Caco-2 (cell line): ENCODE measurements around the gene IGFBP2. TPM values are rescaled to one million over a fixed set of nuclear protein-coding genes. Genes with fewer than 3 reads are reported as not detected.

ENCODE experiments used
- BruUV-seq: library from RNA; stranded (reverse); fragments of 400-500 nt; replicated peaks from 2 replicates; lab custom pipeline; 2021; lab: Mats Ljungman, UMichigan
- CTCF ChIA-PET: fragments of 300-600 bp; sonication (Branson Sonifier 250); formaldehyde crosslinking; loops from one replicate; lab custom pipeline; 2022; ENCODE audit warnings: antibody characterized with exemption; lab: Charles Lee
- POLR2A ChIA-PET: fragments of 300-600 bp; sonication (Branson Sonifier 250); formaldehyde crosslinking; loops from one replicate; lab custom pipeline; 2022; ENCODE audit warnings: antibody characterized with exemption; lab: Charles Lee
- DNase-seq, 2 experiments: peaks; one replicate each; pipeline versions ENCODE4 v3.0.0 to v3.0.0-alpha.2; 2020 to 2022
- H3K27me3 ChIP-seq: replicated peaks from 2 replicates; pipeline ENCODE4 v1.6.0; 2011; ENCODE audit warnings: low read length; ENCODE audit not compliant: control insufficient read depth, insufficient read depth
- H3K36me3 ChIP-seq: 2 replicates; pipeline ENCODE4 v1.5.1; 2011; ENCODE audit warnings: low read length; ENCODE audit not compliant: control insufficient read depth, insufficient read depth
- H3K4me1 ChIP-seq: fragments of 250-450 bp; sonication (Bioruptor Pico); 2 replicates; pipeline ENCODE4 v1.5.1; 2020; ENCODE audit warnings: mild to moderate bottlenecking
- H3K4me3 ChIP-seq: 2 replicates; pipeline ENCODE4 v1.5.1; 2011; ENCODE audit warnings: low read depth, mild to moderate bottlenecking, control low read depth, low read length
- H3K9me3 ChIP-seq: fragments of 250-450 bp; sonication (Bioruptor Pico); 2 replicates; pipeline ENCODE4 v1.5.1; 2020; ENCODE audit warnings: mild to moderate bottlenecking, moderate library complexity
- H3K27ac Mint-ChIP-seq: one replicate; pipeline ENCODE4 v1.8.0; 2022; ENCODE audit warnings: mixed read lengths; ENCODE audit not compliant: unreplicated experiment
- H3K27me3 Mint-ChIP-seq: one replicate; pipeline ENCODE4 v1.8.0; 2022; ENCODE audit warnings: mixed read lengths; ENCODE audit not compliant: insufficient read depth, unreplicated experiment
- H3K36me3 Mint-ChIP-seq: one replicate; pipeline ENCODE4 v1.8.0; 2022; ENCODE audit warnings: mild to moderate bottlenecking, mixed read lengths; ENCODE audit not compliant: insufficient read depth, unreplicated experiment
- H3K4me1 Mint-ChIP-seq: one replicate; pipeline ENCODE4 v1.8.0; 2022; ENCODE audit warnings: low read depth, mixed read lengths; ENCODE audit not compliant: unreplicated experiment
- H3K4me3 Mint-ChIP-seq: one replicate; pipeline ENCODE4 v1.8.0; 2022; ENCODE audit warnings: mild to moderate bottlenecking, moderate library complexity, mixed read lengths; ENCODE audit not compliant: unreplicated experiment
- H3K9me3 Mint-ChIP-seq: one replicate; pipeline ENCODE4 v1.8.0; 2022; ENCODE audit warnings: mixed read lengths; ENCODE audit not compliant: unreplicated experiment
- intact Hi-C: fragments of 100-400 bp; cut with micrococcal nuclease; formaldehyde crosslinking; loops from one replicate; pipeline ENCODE4 v1.10.0; 2022; ENCODE audit not compliant: unreplicated experiment
- total RNA-seq: library from RNA; stranded (reverse); gene quantifications from 2 replicates; pipeline ENCODE4 v1.2.3, GENCODE V29; 2022
- TF ChIP-seq, protein P1 (sequence below), 2 experiments: fragments of 200-600 bp in 1 of 2; IDR thresholded peaks; 1 replicate in 1 of 2; 2 replicates in 1 of 2; pipeline versions ENCODE4 v1.5.1 to v1.8.0; 2011 to 2022; ENCODE audit warnings: antibody characterized with exemption in 1 of 2, control low read depth in 1 of 2, inconsistent platforms in 1 of 2, low read depth in 1 of 2, low read length in 1 of 2, mild to moderate bottlenecking in 1 of 2, moderate library complexity in 1 of 2; ENCODE audit not compliant: insufficient read depth in 1 of 2, severe bottlenecking in 1 of 2, unreplicated experiment in 1 of 2

Gene IGFBP2
- total RNA-seq, 1 experiment from 2014 or later = 6.6 TPM

- Mint-ChIP-seq H3K27me3 (peaks cover 32% of the 10 kb centered on the region), H3K4me1 (peaks cover 27% of the 10 kb centered on the region), H3K9me3 (no peaks in the 10 kb centered on the region), H3K27ac (no peak overlapping the region), H3K36me3 (no peaks in the 10 kb centered on the region), H3K4me3 (peak overlapping the region; percentile 79)
- Histone ChIP-seq H3K36me3 (no peaks in the 10 kb centered on the region), H3K9me3 (no peaks in the 10 kb centered on the region), H3K4me1 (no peaks in the 10 kb centered on the region), H3K4me3 (no peak overlapping the region), H3K27me3 (no peaks in the 10 kb centered on the region; the same call in 1 of the 2 replicates)
- intact Hi-C loops = loop anchor here (10.0 kb wide), 1 partner anchor 361 kb away; no protein-coding TSS in a partner anchor
- no TSS peak for BruUV-seq
- POLR2A ChIA-PET = no interaction called here
- CTCF ChIA-PET = interaction anchor here (0.5 to 1.3 kb wide), 6 partner anchors 9 to 481 kb away, joined by 3 to 6 read pairs (median 3); no protein-coding TSS in a partner anchor
- DNase-seq = no peak
- TF ChIP-seq, protein P1, sequence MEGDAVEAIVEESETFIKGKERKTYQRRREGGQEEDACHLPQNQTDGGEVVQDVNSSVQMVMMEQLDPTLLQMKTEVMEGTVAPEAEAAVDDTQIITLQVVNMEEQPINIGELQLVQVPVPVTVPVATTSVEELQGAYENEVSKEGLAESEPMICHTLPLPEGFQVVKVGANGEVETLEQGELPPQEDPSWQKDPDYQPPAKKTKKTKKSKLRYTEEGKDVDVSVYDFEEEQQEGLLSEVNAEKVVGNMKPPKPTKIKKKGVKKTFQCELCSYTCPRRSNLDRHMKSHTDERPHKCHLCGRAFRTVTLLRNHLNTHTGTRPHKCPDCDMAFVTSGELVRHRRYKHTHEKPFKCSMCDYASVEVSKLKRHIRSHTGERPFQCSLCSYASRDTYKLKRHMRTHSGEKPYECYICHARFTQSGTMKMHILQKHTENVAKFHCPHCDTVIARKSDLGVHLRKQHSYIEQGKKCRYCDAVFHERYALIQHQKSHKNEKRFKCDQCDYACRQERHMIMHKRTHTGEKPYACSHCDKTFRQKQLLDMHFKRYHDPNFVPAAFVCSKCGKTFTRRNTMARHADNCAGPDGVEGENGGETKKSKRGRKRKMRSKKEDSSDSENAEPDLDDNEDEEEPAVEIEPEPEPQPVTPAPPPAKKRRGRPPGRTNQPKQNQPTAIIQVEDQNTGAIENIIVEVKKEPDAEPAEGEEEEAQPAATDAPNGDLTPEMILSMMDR (IDR thresholded peaks at IDR 0.05; ENCODE audit: insufficient read depth in 1 of 2, low read depth in 1 of 2, low read length in 1 of 2, severe bottlenecking in 1 of 2, unreplicated experiment in 1 of 2) = no peak
Observed at GRCh38 chr2:216693414-216694080, 60.3 kb downstream of the IGFBP2 start.

DNA sequence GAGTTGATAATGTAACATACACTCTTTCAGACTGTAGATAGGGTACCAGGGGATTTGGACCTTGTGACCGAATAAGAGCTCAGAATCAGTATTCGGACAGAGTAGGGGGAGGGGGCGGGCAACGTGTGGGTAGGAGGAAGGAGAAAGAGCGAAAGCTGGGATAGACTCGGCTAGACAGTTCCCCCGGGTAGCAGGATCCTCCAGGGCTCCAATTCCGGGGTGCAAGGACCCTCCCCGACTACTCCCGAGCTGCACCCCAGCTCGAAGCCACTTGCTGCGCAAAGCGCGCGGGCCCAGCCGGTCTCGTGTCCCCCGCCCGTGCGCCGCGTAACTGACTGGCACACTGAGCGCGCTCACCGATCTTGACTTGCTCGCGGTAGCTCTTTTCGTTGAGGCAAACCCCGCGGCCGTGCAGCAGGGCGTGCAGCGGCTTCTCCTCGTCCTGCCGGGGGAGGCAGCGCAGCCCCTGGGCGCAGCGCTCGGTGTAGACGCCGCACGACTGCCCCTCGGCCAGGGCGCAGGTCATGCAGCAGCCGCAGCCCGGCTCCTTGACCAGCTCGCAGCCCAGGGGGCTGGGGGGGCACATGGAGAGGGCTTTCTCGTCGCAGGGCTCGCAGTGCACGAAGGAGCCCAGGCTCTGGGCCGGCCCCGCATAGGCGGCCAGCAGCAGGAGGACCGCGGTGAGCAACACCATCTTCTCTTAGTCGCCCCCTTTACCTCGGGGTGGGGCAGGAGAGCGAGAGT lies 61.0 kb downstream of the IGFBP2 start:
- ChIA-PET CTCF (interaction anchor here (0.5 to 1.3 kb wide), 5 partner anchors 10 to 480 kb away, joined by 3 to 6 read pairs (median 3); no protein-coding TSS in a partner anchor), POLR2A (no interaction called here)
- Mint-ChIP-seq H3K27me3 (peaks cover 28% of the 10 kb centered on the region), H3K36me3 (no peaks in the 10 kb centered on the region), H3K4me3 (peak overlapping the region; percentile 79), H3K9me3 (no peaks in the 10 kb centered on the region), H3K27ac (no peak overlapping the region), H3K4me1 (peaks cover 27% of the 10 kb centered on the region)
- peaks cover 6% of the 10 kb centered on the region; the same call in 1 of the 2 replicates for H3K4me1 ChIP-seq
- no peaks in the 10 kb centered on the region; the same call in 1 of the 2 replicates for H3K27me3 ChIP-seq
- H3K4me3 ChIP-seq = peak overlapping the region; percentile 19
- DNase-seq = peak in 1 of 2 experiments; percentile 28
- TF ChIP-seq, protein P1 (IDR thresholded peaks at IDR 0.05; ENCODE audit: insufficient read depth in 1 of 2, low read depth in 1 of 2, low read length in 1 of 2, severe bottlenecking in 1 of 2, unreplicated experiment in 1 of 2) = no peak
- no peaks in the 10 kb centered on the region for H3K9me3 ChIP-seq
- intact Hi-C loops = loop anchor here (10.0 kb wide), 1 partner anchor 361 kb away; no protein-coding TSS in a partner anchor
- no TSS peak for BruUV-seq
- H3K36me3 ChIP-seq = no peaks in the 10 kb centered on the region

DNA sequence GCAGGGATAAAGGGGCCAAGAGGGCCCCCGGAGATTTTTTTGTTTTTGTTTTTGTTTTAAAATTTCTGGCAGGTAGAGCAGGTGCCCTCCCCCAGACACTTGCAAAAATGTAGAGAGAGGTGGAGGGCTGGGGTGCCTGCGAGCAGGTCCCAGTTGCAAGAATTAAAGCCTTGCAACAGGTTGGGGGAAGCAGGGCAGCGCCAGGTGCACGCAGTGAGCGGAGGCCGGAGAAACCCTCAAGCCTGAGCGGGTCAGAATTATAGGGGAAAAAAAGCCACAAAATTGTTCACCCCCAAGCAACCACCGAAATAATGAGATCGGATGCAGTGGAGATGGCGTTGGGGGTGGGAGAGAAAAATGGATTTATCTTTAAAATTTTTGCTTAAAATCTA lies 61.6 kb downstream of the IGFBP2 start:
- H3K4me1 ChIP-seq = peaks cover 6% of the 10 kb centered on the region; the same call in 1 of the 2 replicates
- no peaks in the 10 kb centered on the region for H3K9me3 ChIP-seq
- POLR2A ChIA-PET = no interaction called here
- intact Hi-C loops = loop anchor here (5.0 to 10.0 kb wide), 3 partner anchors 287 to 802 kb away; no protein-coding TSS in a partner anchor
- Mint-ChIP-seq H3K9me3 (no peaks in the 10 kb centered on the region), H3K27ac (no peak overlapping the region), H3K4me3 (no peak overlapping the region), H3K27me3 (peaks cover 28% of the 10 kb centered on the region), H3K36me3 (no peaks in the 10 kb centered on the region), H3K4me1 (peaks cover 27% of the 10 kb centered on the region)
- no peak for DNase-seq
- H3K4me3 ChIP-seq = no peak overlapping the region
- no peaks in the 10 kb centered on the region for H3K36me3 ChIP-seq
- BruUV-seq = no TSS peak
- no peaks in the 10 kb centered on the region; the same call in 1 of the 2 replicates for H3K27me3 ChIP-seq
- CTCF ChIA-PET = interaction anchor here (0.6 to 0.7 kb wide), 5 partner anchors 13 to 256 kb away, joined by 3 to 6 read pairs (median 4); no protein-coding TSS in a partner anchor
- TF ChIP-seq, protein P1 (IDR thresholded peaks at IDR 0.05; ENCODE audit: insufficient read depth in 1 of 2, low read depth in 1 of 2, low read length in 1 of 2, severe bottlenecking in 1 of 2, unreplicated experiment in 1 of 2) = no peak
